Spleen (tissue), 7 donors: ENCODE data around the gene DLEC1.

Source experiments
- POLR2A ChIP-seq, 3 donors: fragments of 450-650 bp; IDR thresholded peaks; one replicate each; pipeline ENCODE4 v1.5.1; 2017; ENCODE audit warnings: antibody characterized with exemption in 3 of 3, mild to moderate bottlenecking in 1 of 3
- POLR2AphosphoS5 ChIP-seq, 3 donors: sonication (generic); formaldehyde crosslinking; IDR thresholded peaks; one replicate each; pipeline ENCODE4 v1.5.1; 2017; ENCODE audit warnings: antibody characterized with exemption in 3 of 3
- TF ChIP-seq, protein P1 (sequence below), 11 experiments: fragments of 200-600 bp in 7 of 11; fragments of 450-650 bp in 4 of 11; sonication (generic) in 4 of 11; IDR thresholded peaks in 8 of 11; conservative IDR thresholded peaks in 3 of 11; 1 replicate in 7 of 11; 2 replicates in 4 of 11; pipeline versions ENCODE4 v1.4.0 to v1.8.0; 2016 to 2021; ENCODE audit warnings: antibody characterized with exemption in 11 of 11, inconsistent platforms in 4 of 11, mild to moderate bottlenecking in 1 of 11
- donor health status: DM: no; HTN: no; CAD: no; lungs with moderate emphysema.
- donor health status: DM: no; HTN: no; CAD: no.
- donor health status: DM: no; HTN: no; CAD: no.

DNA sequence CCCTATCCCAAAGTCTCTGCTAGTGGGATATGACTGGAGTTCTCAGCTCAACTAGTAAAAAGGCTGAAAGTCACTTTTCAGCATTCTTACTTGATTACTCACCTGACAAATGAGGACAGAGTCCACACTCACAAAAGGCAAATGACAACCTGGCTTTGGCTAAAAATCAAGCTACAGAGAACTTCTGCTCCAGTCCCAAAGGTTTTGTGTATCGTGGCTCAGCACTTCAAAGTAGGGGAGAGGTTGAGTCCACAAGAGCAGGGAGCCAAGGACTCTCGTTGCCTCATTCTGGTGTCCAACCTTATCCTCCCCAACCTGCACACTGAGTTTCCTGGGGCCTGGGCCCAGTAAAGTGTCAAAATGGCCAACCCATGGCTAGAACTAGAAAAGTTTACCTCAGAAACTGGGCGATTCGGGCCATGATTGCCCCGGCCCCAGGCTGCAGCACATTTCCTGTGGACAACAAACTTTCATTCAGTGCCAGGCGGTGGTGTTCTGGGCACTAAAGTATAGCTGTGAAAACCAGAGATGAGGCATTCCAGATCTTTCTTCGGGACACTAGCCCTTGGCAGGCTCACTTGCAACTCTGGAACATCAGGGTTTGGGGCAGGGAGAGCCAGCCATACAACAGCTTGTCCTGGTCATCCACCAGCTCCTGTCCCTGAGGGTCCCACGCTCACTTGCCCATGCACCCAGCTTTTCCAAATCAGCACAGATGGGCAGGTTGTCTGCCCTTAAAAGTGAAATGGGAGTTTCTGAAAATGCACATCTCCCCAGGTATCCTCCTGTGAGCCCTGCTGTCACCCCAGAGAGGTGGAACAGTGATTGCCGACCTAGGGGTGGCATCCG lies 94.8 kb downstream of the DLEC1 start:
- TF ChIP-seq POLR2A (IDR thresholded peaks at IDR 0.05) (no peak), POLR2AphosphoS5 (IDR thresholded peaks at IDR 0.05) (no peak)
- TF ChIP-seq, protein P1, sequence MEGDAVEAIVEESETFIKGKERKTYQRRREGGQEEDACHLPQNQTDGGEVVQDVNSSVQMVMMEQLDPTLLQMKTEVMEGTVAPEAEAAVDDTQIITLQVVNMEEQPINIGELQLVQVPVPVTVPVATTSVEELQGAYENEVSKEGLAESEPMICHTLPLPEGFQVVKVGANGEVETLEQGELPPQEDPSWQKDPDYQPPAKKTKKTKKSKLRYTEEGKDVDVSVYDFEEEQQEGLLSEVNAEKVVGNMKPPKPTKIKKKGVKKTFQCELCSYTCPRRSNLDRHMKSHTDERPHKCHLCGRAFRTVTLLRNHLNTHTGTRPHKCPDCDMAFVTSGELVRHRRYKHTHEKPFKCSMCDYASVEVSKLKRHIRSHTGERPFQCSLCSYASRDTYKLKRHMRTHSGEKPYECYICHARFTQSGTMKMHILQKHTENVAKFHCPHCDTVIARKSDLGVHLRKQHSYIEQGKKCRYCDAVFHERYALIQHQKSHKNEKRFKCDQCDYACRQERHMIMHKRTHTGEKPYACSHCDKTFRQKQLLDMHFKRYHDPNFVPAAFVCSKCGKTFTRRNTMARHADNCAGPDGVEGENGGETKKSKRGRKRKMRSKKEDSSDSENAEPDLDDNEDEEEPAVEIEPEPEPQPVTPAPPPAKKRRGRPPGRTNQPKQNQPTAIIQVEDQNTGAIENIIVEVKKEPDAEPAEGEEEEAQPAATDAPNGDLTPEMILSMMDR (IDR thresholded peaks at IDR 0.05 in 8 of 11, conservative IDR thresholded peaks at IDR 0.05 in 3 of 11): no peak
